H9 (cell line): ENCODE results near the gene PFDN1. TPM values are rescaled to one million over a fixed set of nuclear protein-coding genes. Genes with fewer than 3 reads are reported as not detected.

Source experiments
- DNase-seq: peaks from one replicate; pipeline ENCODE4 v3.0.0-alpha.2; 2017
- H2AFZ ChIP-seq: one replicate; pipeline ENCODE4 v1.6.1; 2013; ENCODE audit warnings: mild to moderate bottlenecking, low read length, control low read depth, moderate library complexity
- H2AK5ac ChIP-seq: 2 replicates; pipeline ENCODE4 v1.6.1; 2013; ENCODE audit warnings: low read length, control low read depth, mixed read lengths; ENCODE audit not compliant: insufficient read length
- H2BK120ac ChIP-seq: one replicate; pipeline ENCODE4 v1.6.1; 2013; ENCODE audit warnings: low read depth, mild to moderate bottlenecking, low read length, control low read depth, inconsistent platforms; ENCODE audit not compliant: poor library complexity, severe bottlenecking
- H2BK12ac ChIP-seq: 2 replicates; pipeline ENCODE4 v1.6.1; 2013; ENCODE audit warnings: low read length, control low read depth, mixed read lengths, low read depth; ENCODE audit not compliant: insufficient read length
- H2BK15ac ChIP-seq: 2 replicates; pipeline ENCODE4 v1.6.1; 2013; ENCODE audit warnings: low read depth, low read length, control low read depth
- H2BK20ac ChIP-seq: one replicate; pipeline ENCODE4 v1.6.1; 2013; ENCODE audit warnings: low read depth, mild to moderate bottlenecking, low read length, control low read depth, inconsistent platforms; ENCODE audit not compliant: poor library complexity, severe bottlenecking
- H2BK5ac ChIP-seq: 2 replicates; pipeline ENCODE4 v1.6.1; 2013; ENCODE audit warnings: low read length, control low read depth, mixed read lengths; ENCODE audit not compliant: insufficient read length
- H3K14ac ChIP-seq: 2 replicates; pipeline ENCODE4 v1.6.1; 2013; ENCODE audit warnings: low read length, control low read depth; ENCODE audit not compliant: insufficient read depth
- H3K18ac ChIP-seq: 2 replicates; pipeline ENCODE4 v1.6.1; 2013; ENCODE audit warnings: low read depth, mild to moderate bottlenecking, mixed read lengths, low read length, control low read depth; ENCODE audit not compliant: insufficient read length
- H3K23ac ChIP-seq: 2 replicates; pipeline ENCODE4 v1.6.1; 2013; ENCODE audit warnings: low read length, control low read depth, mixed read lengths, low read depth; ENCODE audit not compliant: insufficient read length
- H3K23me2 ChIP-seq: 2 replicates; pipeline ENCODE4 v1.6.1; 2013; ENCODE audit warnings: low read depth, mild to moderate bottlenecking, mixed read lengths, low read length, control low read depth; ENCODE audit not compliant: insufficient read length, poor library complexity, severe bottlenecking
- H3K27ac ChIP-seq: 2 replicates; pipeline ENCODE4 v1.5.1; 2013; ENCODE audit warnings: low read length, control low read depth, mixed read lengths, low read depth; ENCODE audit not compliant: insufficient read length
- H3K27me3 ChIP-seq: 2 replicates; pipeline ENCODE4 v1.6.1; 2013; ENCODE audit warnings: low read length, control low read depth, inconsistent platforms; ENCODE audit not compliant: insufficient read depth
- H3K4ac ChIP-seq: 2 replicates; pipeline ENCODE4 v1.6.1; 2013; ENCODE audit warnings: low read depth, mild to moderate bottlenecking, control low read depth, inconsistent platforms, low read length, moderate library complexity
- H3K4me1 ChIP-seq: 2 replicates; pipeline ENCODE4 v1.6.1; 2013; ENCODE audit warnings: low read length, control low read depth, inconsistent platforms; ENCODE audit not compliant: insufficient read depth
- H3K4me2 ChIP-seq: 2 replicates; pipeline ENCODE4 v1.6.1; 2013; ENCODE audit warnings: low read length, control low read depth, mixed read lengths; ENCODE audit not compliant: insufficient read length, insufficient read depth
- H3K56ac ChIP-seq: 2 replicates; pipeline ENCODE4 v1.6.1; 2013; ENCODE audit warnings: low read depth, mild to moderate bottlenecking, mixed read lengths, low read length, control low read depth; ENCODE audit not compliant: insufficient read length
- H3K79me1 ChIP-seq: 2 replicates; pipeline ENCODE4 v1.6.1; 2013; ENCODE audit warnings: low read depth, mild to moderate bottlenecking, moderate library complexity, low read length, control low read depth, inconsistent platforms; ENCODE audit not compliant: insufficient read depth, poor library complexity, severe bottlenecking
- H3K79me2 ChIP-seq: 2 replicates; pipeline ENCODE4 v1.6.1; 2013; ENCODE audit warnings: low read length, control low read depth, inconsistent platforms; ENCODE audit not compliant: insufficient read depth
- H3K9ac ChIP-seq: 2 replicates; pipeline ENCODE4 v1.6.1; 2013; ENCODE audit warnings: low read length, control low read depth, mixed read lengths; ENCODE audit not compliant: insufficient read length; ENCODE audit errors: extremely low read depth
- H3K9me3 ChIP-seq: one replicate; pipeline ENCODE4 v1.6.1; 2013; ENCODE audit warnings: low read depth, low read length, inconsistent platforms; ENCODE audit not compliant: control insufficient read depth
- H3T11ph ChIP-seq: one replicate; pipeline ENCODE4 v1.6.1; 2013; ENCODE audit warnings: mild to moderate bottlenecking, low read length, control low read depth, inconsistent platforms
- H4K20me1 ChIP-seq: one replicate; pipeline ENCODE4 v1.6.1; 2013; ENCODE audit not compliant: control insufficient read depth, insufficient read length, insufficient read depth
- H4K5ac ChIP-seq: 2 replicates; pipeline ENCODE4 v1.6.1; 2013; ENCODE audit warnings: low read depth, mild to moderate bottlenecking, mixed read lengths, low read length, control low read depth; ENCODE audit not compliant: insufficient read length
- H4K8ac ChIP-seq: replicated peaks from 2 replicates; pipeline ENCODE4 v1.6.1; 2013; ENCODE audit warnings: low read length, control low read depth, mixed read lengths, low read depth; ENCODE audit not compliant: insufficient read length
- H4K91ac ChIP-seq: 2 replicates; pipeline ENCODE4 v1.6.1; 2013; ENCODE audit warnings: low read depth, mild to moderate bottlenecking, moderate library complexity, mixed read lengths, low read length, control low read depth; ENCODE audit not compliant: insufficient read length
- H3K27ac Mint-ChIP-seq, 3 experiments: 2 replicates in 2 of 3; 3 replicates in 1 of 3; pipeline ENCODE4 v1.8.0; 2020 to 2021; ENCODE audit warnings: mixed read lengths in 3 of 3, mild to moderate bottlenecking in 1 of 3, moderate library complexity in 1 of 3
- H3K27me3 Mint-ChIP-seq: 2 replicates; pipeline ENCODE4 v1.8.0; 2021; ENCODE audit warnings: low read depth, mild to moderate bottlenecking, moderate library complexity, mixed read lengths
- H3K36me3 Mint-ChIP-seq, 3 experiments: 2 replicates in 2 of 3; 3 replicates in 1 of 3; pipeline ENCODE4 v1.8.0; 2020 to 2021; ENCODE audit warnings: low read depth in 3 of 3, mixed read lengths in 3 of 3; ENCODE audit not compliant: insufficient read depth in 1 of 3
- H3K4me1 Mint-ChIP-seq, 2 experiments: 2 replicates each; pipeline ENCODE4 v1.8.0; 2020; ENCODE audit warnings: mixed read lengths in 2 of 2
- H3K4me3 Mint-ChIP-seq, 2 experiments: 2 replicates in 1 of 2; 3 replicates in 1 of 2; pipeline ENCODE4 v1.8.0; 2020 to 2021; ENCODE audit warnings: mild to moderate bottlenecking in 2 of 2, mixed read lengths in 2 of 2, moderate library complexity in 1 of 2
- H3K9me3 Mint-ChIP-seq, 2 experiments: 2 replicates in 1 of 2; 3 replicates in 1 of 2; pipeline ENCODE4 v1.8.0; 2020; ENCODE audit warnings: mild to moderate bottlenecking in 2 of 2, mixed read lengths in 2 of 2, moderate library complexity in 1 of 2
- WGBS: extraction: QIAGEN DNeasy Blood & Tissue Kit; methylation state at CpG from one replicate; pipeline ENCODE4 v1.1.7; 2013; ENCODE audit warnings: missing lambda C conversion rate, low lambda C conversion rate, mixed read lengths; ENCODE audit not compliant: insufficient read length; ENCODE audit errors: extremely low coverage; 5-methylcytosine and 5-hydroxymethylcytosine counted together
- total RNA-seq: library from RNA; stranded (reverse); gene quantifications from 2 replicates; pipeline ENCODE4 v1.2.1, GENCODE V29; 2021
- TF ChIP-seq, protein P1 (sequence below): fragments of 200-600 bp; sonication (generic); conservative IDR thresholded peaks from 3 replicates; pipeline ENCODE4 v1.8.0; 2021; ENCODE audit warnings: antibody characterized with exemption, mild to moderate bottlenecking

Gene PFDN1
- total RNA-seq, 1 experiment from 2014 or later, result 58.3 TPM

GRCh38 chr5:140328036-140328764, 25.3 kb upstream of the PFDN1 start:
- H2AFZ ChIP-seq, result peak overlapping the region; percentile 80

More at GRCh38 chr5:140328036-140328764, 25.3 kb upstream of the PFDN1 start:
- no peaks in the 10 kb centered on the region for H3K9me3 Mint-ChIP-seq
- Histone ChIP-seq H3K56ac (no peak overlapping the region), H2BK20ac (no peak overlapping the region), H4K91ac (no peak overlapping the region), H2AK5ac (no peak overlapping the region), H3K23ac (no peak overlapping the region), H3K79me2 (no peaks in the 10 kb centered on the region), H3T11ph (no peak overlapping the region), H3K9me3 (no peaks in the 10 kb centered on the region), H4K5ac (no peak overlapping the region), H3K4me2 (no peak overlapping the region), H2BK12ac (no peak overlapping the region), H3K4ac (no peak overlapping the region), H3K4me1 (no peaks in the 10 kb centered on the region), H2BK15ac (no peak overlapping the region), H4K8ac (no peak overlapping the region), H3K27ac (no peak overlapping the region), H3K79me1 (no peaks in the 10 kb centered on the region), H2BK5ac (no peak overlapping the region), H4K20me1 (no peaks in the 10 kb centered on the region), H3K27me3 (no peaks in the 10 kb centered on the region; the same call in 1 of the 2 replicates), H2BK120ac (no peak overlapping the region), H3K23me2 (no peaks in the 10 kb centered on the region), H3K18ac (no peak overlapping the region), H3K14ac (no peak overlapping the region), H3K9ac (no peak overlapping the region)
- peak overlapping the region in 2 of 3 experiments; percentile 44 to 75; a peak in 2 of 7 replicates for H3K27ac Mint-ChIP-seq
- TF ChIP-seq, protein P1, sequence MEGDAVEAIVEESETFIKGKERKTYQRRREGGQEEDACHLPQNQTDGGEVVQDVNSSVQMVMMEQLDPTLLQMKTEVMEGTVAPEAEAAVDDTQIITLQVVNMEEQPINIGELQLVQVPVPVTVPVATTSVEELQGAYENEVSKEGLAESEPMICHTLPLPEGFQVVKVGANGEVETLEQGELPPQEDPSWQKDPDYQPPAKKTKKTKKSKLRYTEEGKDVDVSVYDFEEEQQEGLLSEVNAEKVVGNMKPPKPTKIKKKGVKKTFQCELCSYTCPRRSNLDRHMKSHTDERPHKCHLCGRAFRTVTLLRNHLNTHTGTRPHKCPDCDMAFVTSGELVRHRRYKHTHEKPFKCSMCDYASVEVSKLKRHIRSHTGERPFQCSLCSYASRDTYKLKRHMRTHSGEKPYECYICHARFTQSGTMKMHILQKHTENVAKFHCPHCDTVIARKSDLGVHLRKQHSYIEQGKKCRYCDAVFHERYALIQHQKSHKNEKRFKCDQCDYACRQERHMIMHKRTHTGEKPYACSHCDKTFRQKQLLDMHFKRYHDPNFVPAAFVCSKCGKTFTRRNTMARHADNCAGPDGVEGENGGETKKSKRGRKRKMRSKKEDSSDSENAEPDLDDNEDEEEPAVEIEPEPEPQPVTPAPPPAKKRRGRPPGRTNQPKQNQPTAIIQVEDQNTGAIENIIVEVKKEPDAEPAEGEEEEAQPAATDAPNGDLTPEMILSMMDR, result no peak
- peaks cover 0 to 2% (median 0%) of the 10 kb centered on the region in 3 experiments; a peak in 1 of 7 replicates for H3K36me3 Mint-ChIP-seq
- H3K27me3 Mint-ChIP-seq, result no peaks in the 10 kb centered on the region
- no peak for DNase-seq
- WGBS, result no CpG with 5 or more reads among the region's 8 CpGs
- no peak overlapping the region for H3K4me3 Mint-ChIP-seq
- H3K4me1 Mint-ChIP-seq, result peaks cover 10 to 13% of the 10 kb centered on the region in 2 experiments
